BLaER1 (cell line): ENCODE data around the gene APOC3.
"Not testable (repeated sequence)": the region's sequence is repeated elsewhere in the genome, so short reads cannot be mapped to it uniquely, and the experiment has no call there.

ENCODE experiments used
- H3K27ac ChIP-seq: shearing (Covaris generic); formaldehyde crosslinking; 2 replicates; pipeline ENCODE4 v1.8.1; 2022
- H3K27me3 ChIP-seq: shearing (Covaris generic); formaldehyde crosslinking; 2 replicates; pipeline ENCODE4 v1.8.1; 2022
- H3K36me3 ChIP-seq: shearing (Covaris generic); formaldehyde crosslinking; 2 replicates; pipeline ENCODE4 v1.8.1; 2022
- H3K4me1 ChIP-seq: shearing (Covaris generic); formaldehyde crosslinking; 2 replicates; pipeline ENCODE4 v1.8.1; 2022
- H3K4me2 ChIP-seq: shearing (Covaris generic); formaldehyde crosslinking; 2 replicates; pipeline ENCODE4 v1.8.1; 2022
- H3K4me3 ChIP-seq: shearing (Covaris generic); formaldehyde crosslinking; 2 replicates; pipeline ENCODE4 v1.8.1; 2022
- H3K9ac ChIP-seq: shearing (Covaris generic); formaldehyde crosslinking; 2 replicates; pipeline ENCODE4 v1.8.1; 2022
- H3K9me3 ChIP-seq: shearing (Covaris generic); formaldehyde crosslinking; 2 replicates; pipeline ENCODE4 v1.8.1; 2022
- H4K20me1 ChIP-seq: shearing (Covaris generic); formaldehyde crosslinking; 2 replicates; pipeline ENCODE4 v1.8.1; 2022
- Cebpa-rat ChIP-seq: shearing (Covaris generic); IDR thresholded peaks from 2 replicates; pipeline ENCODE4 v1.8.1; 2022

The APOC3 gene

GRCh38 chr11:116791002-116791812 is 38.5 kb upstream of the APOC3 start:
- Histone ChIP-seq H4K20me1 (no peaks in the 10 kb centered on the region), H3K9ac (no peak overlapping the region), H3K4me1 (peaks cover 22% of the 10 kb centered on the region), H3K27me3 (no peaks in the 10 kb centered on the region), H3K9me3 (no peaks in the 10 kb centered on the region), H3K4me3 (no peak overlapping the region), H3K4me2 (peak overlapping the region; percentile 7; the same call in 1 of the 2 replicates), H3K27ac (no peak overlapping the region), H3K36me3 (peaks cover 7% of the 10 kb centered on the region)
- TF ChIP-seq Cebpa-rat: no peak

GRCh38 chr11:116791813-116792143 is 37.9 kb upstream of the APOC3 start, which contains the start of gene APOA5:
Gene APOA5 (minus strand): TSS chr11:116791879. CDS start chr11:116791860, 19 bp downstream.
- Histone ChIP-seq H3K36me3 (peaks cover 1% of the 10 kb centered on the region), H3K4me2 (peak within 1 kb of the TSS; percentile 7; the same call in 1 of the 2 replicates), H3K9me3 (no peaks in the 10 kb centered on the region), H3K9ac (no peak within 1 kb of the TSS), H3K4me3 (no peak within 1 kb of the TSS), H3K4me1 (peaks cover 16% of the 10 kb centered on the region), H3K27me3 (no peaks in the 10 kb centered on the region), H4K20me1 (no peaks in the 10 kb centered on the region), H3K27ac (no peak within 1 kb of the TSS)
- no peak for TF ChIP-seq Cebpa-rat

GRCh38 chr11:116792144-116792868 is 37.4 kb upstream of the APOC3 start:
- no peak overlapping the region for H3K9ac ChIP-seq
- no peak overlapping the region for H3K27ac ChIP-seq
- H3K4me1 ChIP-seq: peaks cover 11% of the 10 kb centered on the region
- no peaks in the 10 kb centered on the region for H4K20me1 ChIP-seq
- H3K4me3 ChIP-seq: no peak overlapping the region
- H3K4me2 ChIP-seq: no peak overlapping the region
- TF ChIP-seq Cebpa-rat: no peak
- no peaks in the 10 kb centered on the region for H3K27me3 ChIP-seq
- no peaks in the 10 kb centered on the region for H3K36me3 ChIP-seq
- H3K9me3 ChIP-seq: no peaks in the 10 kb centered on the region

GRCh38 chr11:116792869-116793771 is 36.6 kb upstream of the APOC3 start:
- Histone ChIP-seq H3K4me1 (peaks cover 10% of the 10 kb centered on the region), H3K4me3 (no peak overlapping the region), H3K27ac (no peak overlapping the region), H3K9me3 (no peaks in the 10 kb centered on the region), H3K4me2 (no peak overlapping the region), H4K20me1 (no peaks in the 10 kb centered on the region), H3K9ac (no peak overlapping the region), H3K27me3 (no peaks in the 10 kb centered on the region), H3K36me3 (no peaks in the 10 kb centered on the region)
- TF ChIP-seq Cebpa-rat: no peak

GRCh38 chr11:116793772-116794097 is 36.0 kb upstream of the APOC3 start:
- H3K9ac ChIP-seq: no peak overlapping the region
- no peaks in the 10 kb centered on the region for H3K9me3 ChIP-seq
- H3K27ac ChIP-seq: no peak overlapping the region
- H4K20me1 ChIP-seq: no peaks in the 10 kb centered on the region
- H3K4me1 ChIP-seq: peaks cover 4% of the 10 kb centered on the region
- no peak for TF ChIP-seq Cebpa-rat
- H3K4me2 ChIP-seq: no peak overlapping the region
- H3K4me3 ChIP-seq: no peak overlapping the region
- no peaks in the 10 kb centered on the region for H3K36me3 ChIP-seq
- no peaks in the 10 kb centered on the region for H3K27me3 ChIP-seq

- Histone ChIP-seq H3K9me3 (no peaks in the 10 kb centered on the region), H3K27me3 (no peaks in the 10 kb centered on the region), H3K4me1 (no peaks in the 10 kb centered on the region), H3K4me3 (no peak overlapping the region), H3K27ac (no peak overlapping the region), H3K4me2 (no peak overlapping the region), H3K36me3 (no peaks in the 10 kb centered on the region), H3K9ac (no peak overlapping the region), H4K20me1 (no peaks in the 10 kb centered on the region)
- TF ChIP-seq Cebpa-rat: no peak
Measured at GRCh38 chr11:116794851-116795250, 34.9 kb upstream of the APOC3 start.

GRCh38 chr11:116796548-116796947 is 33.2 kb upstream of the APOC3 start:
- no peaks in the 10 kb centered on the region for H4K20me1 ChIP-seq
- H3K4me1 ChIP-seq: no peaks in the 10 kb centered on the region
- no peaks in the 10 kb centered on the region for H3K9me3 ChIP-seq
- H3K4me3 ChIP-seq: no peak overlapping the region
- H3K9ac ChIP-seq: no peak overlapping the region
- H3K4me2 ChIP-seq: no peak overlapping the region
- H3K27me3 ChIP-seq: no peaks in the 10 kb centered on the region
- no peak overlapping the region for H3K27ac ChIP-seq
- no peaks in the 10 kb centered on the region for H3K36me3 ChIP-seq
- no peak for TF ChIP-seq Cebpa-rat

- no peak overlapping the region for H3K9ac ChIP-seq
- no peaks in the 10 kb centered on the region for H4K20me1 ChIP-seq
- no peak overlapping the region for H3K4me2 ChIP-seq
- no peak for TF ChIP-seq Cebpa-rat
- H3K27me3 ChIP-seq: no peaks in the 10 kb centered on the region
- H3K27ac ChIP-seq: no peak overlapping the region
- H3K36me3 ChIP-seq: no peaks in the 10 kb centered on the region
- no peak overlapping the region for H3K4me3 ChIP-seq
- H3K9me3 ChIP-seq: no peaks in the 10 kb centered on the region
- H3K4me1 ChIP-seq: no peaks in the 10 kb centered on the region
Measured at GRCh38 chr11:116797816-116798215, 31.9 kb upstream of the APOC3 start.

GRCh38 chr11:116798368-116798767 is 31.3 kb upstream of the APOC3 start:
- Histone ChIP-seq H3K36me3 (no peaks in the 10 kb centered on the region), H3K4me2 (no peak overlapping the region), H4K20me1 (no peaks in the 10 kb centered on the region), H3K9ac (no peak overlapping the region), H3K4me3 (no peak overlapping the region), H3K9me3 (no peaks in the 10 kb centered on the region), H3K27ac (no peak overlapping the region), H3K27me3 (no peaks in the 10 kb centered on the region), H3K4me1 (no peaks in the 10 kb centered on the region)
- TF ChIP-seq Cebpa-rat: no peak

GRCh38 chr11:116800610-116801009 is 29.1 kb upstream of the APOC3 start:
- no peaks in the 10 kb centered on the region for H3K27me3 ChIP-seq
- no peak for TF ChIP-seq Cebpa-rat

GRCh38 chr11:116801662-116802061 is 28.0 kb upstream of the APOC3 start:
- H3K9ac ChIP-seq, H3K4me2 ChIP-seq, H3K27me3 ChIP-seq, H3K4me3 ChIP-seq, H3K9me3 ChIP-seq, H3K27ac ChIP-seq, H4K20me1 ChIP-seq, H3K36me3 ChIP-seq, H3K4me1 ChIP-seq: not testable (repeated sequence)

More at GRCh38 chr11:116800610-116801009, 29.1 kb upstream of the APOC3 start:
- no peaks in the 10 kb centered on the region for H3K4me1 ChIP-seq
- no peaks in the 10 kb centered on the region for H3K36me3 ChIP-seq
- no peaks in the 10 kb centered on the region for H4K20me1 ChIP-seq
- H3K9me3 ChIP-seq: no peaks in the 10 kb centered on the region
- no peak overlapping the region for H3K4me2 ChIP-seq
- H3K4me3 ChIP-seq: no peak overlapping the region
- H3K9ac ChIP-seq: no peak overlapping the region
- no peak overlapping the region for H3K27ac ChIP-seq
